Thyroid gland (tissue), 4 donors: ENCODE measurements around the gene GPR37. TPM values are rescaled to one million over a fixed set of nuclear protein-coding genes. Genes with fewer than 3 reads are reported as not detected.

Experiments
- DNase-seq, 2 donors: peaks; one replicate each; pipeline ENCODE4 v3.0.0-alpha.2; 2019
- H3K27ac ChIP-seq, 3 donors: fragments of 200-600 bp; sonication (generic); 1 replicate in 2 of 3; 2 replicates in 1 of 3; pipeline ENCODE4 v1.5.1; 2016 to 2019; ENCODE audit warnings: mild to moderate bottlenecking in 1 of 3, moderate library complexity in 1 of 3
- H3K27me3 ChIP-seq: fragments of 200-600 bp; sonication (generic); one replicate; pipeline ENCODE4 v1.5.1; 2019
- H3K36me3 ChIP-seq, 2 donors: fragments of 200-600 bp; sonication (generic); one replicate each; pipeline ENCODE4 v1.5.1; 2016 to 2019
- H3K4me1 ChIP-seq, 2 donors: fragments of 200-600 bp; sonication (generic); one replicate each; pipeline ENCODE4 v1.5.1; 2017 to 2019
- H3K4me3 ChIP-seq, 3 donors: fragments of 200-600 bp; sonication (generic); replicated peaks in 1 of 3; 1 replicate in 2 of 3; 2 replicates in 1 of 3; pipeline ENCODE4 v1.5.1; 2016; ENCODE audit warnings: mild to moderate bottlenecking in 1 of 3
- H3K9me3 ChIP-seq: fragments of 200-600 bp; sonication (generic); one replicate; pipeline ENCODE4 v1.5.1; 2017
- POLR2A ChIP-seq, 2 donors: fragments of 450-650 bp; IDR thresholded peaks; one replicate each; pipeline ENCODE4 v1.6.1; 2017; ENCODE audit warnings: antibody characterized with exemption in 2 of 2, mild to moderate bottlenecking in 2 of 2, moderate library complexity in 1 of 2
- WGBS, 2 donors: methylation state at CpG; one replicate each; pipeline ENCODE4 v1.1.5; 2017; 5-methylcytosine and 5-hydroxymethylcytosine counted together
- intact Hi-C: fragments of 100-400 bp; cut with DNase I; formaldehyde crosslinking; loops from one replicate; pipeline ENCODE4 v1.15.1; 2023
- total RNA-seq, 4 donors: library from RNA; depleted of rRNA; stranded (reverse); fragments of >200 nt; gene quantifications; one replicate each; pipeline ENCODE4 v1.2.3, GENCODE V29; 2016
- TF ChIP-seq, protein P1 (sequence below), 6 experiments: fragments of 200-600 bp in 3 of 6; fragments of 450-650 bp in 3 of 6; sonication (generic) in 3 of 6; IDR thresholded peaks; one replicate each; pipeline ENCODE4 v1.5.1; 2016 to 2019; ENCODE audit warnings: antibody characterized with exemption in 6 of 6, mild to moderate bottlenecking in 2 of 6, inconsistent platforms in 1 of 6, moderate library complexity in 1 of 6

GPR37 gene
- total RNA-seq, 4 donors from 2014 or later = 0.13 to 0.22 (median 0.20) TPM; not detected in 1

DNA sequence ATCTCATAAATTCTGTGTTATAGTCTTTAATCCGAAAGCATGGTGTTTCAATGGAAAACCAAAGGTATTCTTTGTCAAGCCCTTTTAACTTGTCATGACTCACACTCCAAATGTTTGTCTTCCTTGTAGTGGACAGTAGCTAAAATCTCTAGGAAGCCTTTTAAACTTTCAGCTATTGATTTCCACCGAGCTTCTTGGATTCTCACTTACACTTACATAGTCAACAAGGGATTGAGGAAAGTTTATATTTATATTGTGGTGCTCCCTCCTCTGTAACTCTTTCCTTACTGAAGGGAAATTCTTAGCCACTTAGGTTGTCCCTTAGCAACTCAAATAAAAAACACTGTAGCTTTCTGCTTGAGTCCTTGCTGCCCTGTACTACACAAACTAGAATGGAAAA, 31.2 kb upstream of the GPR37 start:
- no peak for DNase-seq
- Histone ChIP-seq H3K4me1 (no peaks in the 10 kb centered on the region), H3K27ac (no peak overlapping the region), H3K36me3 (no peaks in the 10 kb centered on the region), H3K9me3 (no peaks in the 10 kb centered on the region), H3K4me3 (no peak overlapping the region), H3K27me3 (no peaks in the 10 kb centered on the region)
- intact Hi-C loops = no loop called here
- WGBS, 2 donors = 67 to 68% methylated on average over 2 of the region's 2 CpGs
- no peak for TF ChIP-seq POLR2A (IDR thresholded peaks at IDR 0.05)
- TF ChIP-seq, protein P1, sequence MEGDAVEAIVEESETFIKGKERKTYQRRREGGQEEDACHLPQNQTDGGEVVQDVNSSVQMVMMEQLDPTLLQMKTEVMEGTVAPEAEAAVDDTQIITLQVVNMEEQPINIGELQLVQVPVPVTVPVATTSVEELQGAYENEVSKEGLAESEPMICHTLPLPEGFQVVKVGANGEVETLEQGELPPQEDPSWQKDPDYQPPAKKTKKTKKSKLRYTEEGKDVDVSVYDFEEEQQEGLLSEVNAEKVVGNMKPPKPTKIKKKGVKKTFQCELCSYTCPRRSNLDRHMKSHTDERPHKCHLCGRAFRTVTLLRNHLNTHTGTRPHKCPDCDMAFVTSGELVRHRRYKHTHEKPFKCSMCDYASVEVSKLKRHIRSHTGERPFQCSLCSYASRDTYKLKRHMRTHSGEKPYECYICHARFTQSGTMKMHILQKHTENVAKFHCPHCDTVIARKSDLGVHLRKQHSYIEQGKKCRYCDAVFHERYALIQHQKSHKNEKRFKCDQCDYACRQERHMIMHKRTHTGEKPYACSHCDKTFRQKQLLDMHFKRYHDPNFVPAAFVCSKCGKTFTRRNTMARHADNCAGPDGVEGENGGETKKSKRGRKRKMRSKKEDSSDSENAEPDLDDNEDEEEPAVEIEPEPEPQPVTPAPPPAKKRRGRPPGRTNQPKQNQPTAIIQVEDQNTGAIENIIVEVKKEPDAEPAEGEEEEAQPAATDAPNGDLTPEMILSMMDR (IDR thresholded peaks at IDR 0.05) = no peak

DNA sequence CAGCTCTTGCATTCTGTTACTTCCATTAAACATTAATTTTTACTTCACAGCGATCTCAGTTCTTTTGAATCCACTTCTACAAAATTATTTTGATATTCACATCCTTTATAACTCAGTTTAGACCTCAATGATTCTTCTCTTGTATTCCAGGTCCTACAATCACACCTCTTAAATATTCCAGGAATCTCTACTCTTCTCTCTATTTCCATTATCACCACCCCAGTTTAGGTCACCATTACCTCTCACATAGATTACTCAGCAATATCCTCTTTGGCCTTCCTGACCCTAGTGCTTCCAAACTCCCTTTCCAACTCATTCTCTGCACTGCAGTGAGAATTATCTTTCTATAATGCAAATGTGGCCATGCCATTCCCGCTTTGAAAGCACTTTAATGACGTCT, 27.1 kb upstream of the GPR37 start:
- H3K27me3 ChIP-seq = no peaks in the 10 kb centered on the region
- H3K36me3 ChIP-seq = no peaks in the 10 kb centered on the region
- intact Hi-C loops = no loop called here
- H3K4me3 ChIP-seq = no peak overlapping the region
- H3K4me1 ChIP-seq = no peaks in the 10 kb centered on the region
- WGBS, 2 donors = 90 to 91% methylated on average over 3 of the region's 3 CpGs
- no peak for DNase-seq
- TF ChIP-seq, protein P1 (IDR thresholded peaks at IDR 0.05) = no peak
- no peak for TF ChIP-seq POLR2A (IDR thresholded peaks at IDR 0.05)
- no peaks in the 10 kb centered on the region for H3K9me3 ChIP-seq
- H3K27ac ChIP-seq = no peak overlapping the region

DNA sequence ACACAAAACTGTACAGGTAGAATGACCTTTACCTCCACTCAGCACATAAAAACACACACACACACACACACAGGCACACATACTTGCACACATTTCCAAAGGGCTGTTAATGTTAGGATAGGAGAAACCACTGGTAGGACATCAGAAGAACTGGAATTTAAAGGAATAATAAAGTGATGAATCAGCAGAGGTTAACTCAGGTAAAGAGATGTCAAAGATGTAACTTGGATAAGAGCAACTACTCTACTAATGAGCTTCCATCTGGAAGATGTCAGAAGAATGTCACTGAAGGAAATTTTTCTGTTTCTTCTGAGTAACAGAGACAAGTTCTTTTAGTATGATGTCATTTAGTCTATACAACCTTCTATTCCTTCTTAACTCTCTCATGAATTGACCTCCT, 26.4 kb upstream of the GPR37 start:
- H3K36me3 ChIP-seq = no peaks in the 10 kb centered on the region
- TF ChIP-seq POLR2A (IDR thresholded peaks at IDR 0.05) = no peak
- TF ChIP-seq, protein P1 (IDR thresholded peaks at IDR 0.05) = no peak
- intact Hi-C loops = no loop called here
- H3K4me1 ChIP-seq = no peaks in the 10 kb centered on the region
- no peaks in the 10 kb centered on the region for H3K9me3 ChIP-seq
- H3K4me3 ChIP-seq = no peak overlapping the region
- no peak overlapping the region for H3K27ac ChIP-seq
- no peaks in the 10 kb centered on the region for H3K27me3 ChIP-seq
- no peak for DNase-seq

DNA sequence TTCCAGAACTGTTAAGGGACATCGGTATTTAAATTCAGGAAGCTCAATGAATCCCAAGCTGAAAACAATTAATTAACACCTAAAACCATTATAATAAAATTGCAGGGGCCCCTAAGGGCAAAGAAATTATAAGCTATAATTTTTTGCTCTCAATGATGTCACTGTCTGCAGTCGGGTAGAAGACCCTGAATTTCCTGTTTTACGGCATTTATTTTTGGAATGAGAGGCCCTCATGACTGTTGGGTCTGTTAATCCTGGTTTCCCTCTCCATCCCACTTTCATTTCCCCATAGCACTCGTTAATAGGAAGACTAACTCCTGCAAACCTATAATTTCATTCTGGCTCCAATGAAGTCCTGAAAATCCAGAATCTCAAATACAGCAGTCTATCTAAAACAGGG, 25.8 kb upstream of the GPR37 start:
- DNase-seq = no peak
- Histone ChIP-seq H3K9me3 (no peaks in the 10 kb centered on the region), H3K27ac (no peak overlapping the region), H3K36me3 (no peaks in the 10 kb centered on the region), H3K4me3 (no peak overlapping the region), H3K27me3 (no peaks in the 10 kb centered on the region), H3K4me1 (no peaks in the 10 kb centered on the region)
- TF ChIP-seq, protein P1 (IDR thresholded peaks at IDR 0.05) = no peak
- TF ChIP-seq POLR2A (IDR thresholded peaks at IDR 0.05) = no peak
- 67 to 73% methylated on average over 4 of the region's 4 CpGs for WGBS, 2 donors
- intact Hi-C loops = no loop called here

DNA sequence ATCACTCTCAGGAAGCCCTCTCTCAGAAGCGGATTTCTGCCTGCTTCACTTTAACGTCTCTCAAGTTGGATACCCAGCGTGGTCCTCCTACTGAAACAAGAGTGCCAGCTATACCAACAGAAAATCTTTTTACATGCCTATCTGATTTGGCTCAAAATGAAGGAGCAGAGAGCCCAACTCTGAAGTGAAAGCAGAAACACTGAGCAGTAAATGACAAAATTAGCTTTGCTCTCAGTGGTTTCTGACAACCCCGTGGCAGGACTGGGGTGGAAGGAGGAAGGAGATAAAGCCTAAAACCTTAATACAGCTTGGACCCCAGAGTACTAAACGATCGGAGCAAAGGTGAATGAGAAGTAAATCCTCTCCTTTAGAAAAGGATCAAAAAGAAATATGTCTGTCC, 25.1 kb upstream of the GPR37 start:
- TF ChIP-seq, protein P1 (IDR thresholded peaks at IDR 0.05) = no peak
- no peak for TF ChIP-seq POLR2A (IDR thresholded peaks at IDR 0.05)
- intact Hi-C loops = no loop called here
- WGBS, 2 donors = 42 to 47% methylated on average over 6 of the region's 6 CpGs
- DNase-seq = no peak
- H3K27ac ChIP-seq = no peak overlapping the region
- H3K9me3 ChIP-seq = no peaks in the 10 kb centered on the region
- no peaks in the 10 kb centered on the region for H3K4me1 ChIP-seq
- H3K36me3 ChIP-seq = no peaks in the 10 kb centered on the region
- H3K4me3 ChIP-seq = no peak overlapping the region
- no peaks in the 10 kb centered on the region for H3K27me3 ChIP-seq
